DOHH2 (cell line): ENCODE measurements around the gene INPP5F.

ENCODE experiments used
- H3F3A ChIP-seq: fragments of 200-600 bp; sonication (generic), shearing (Covaris generic); 2 replicates; pipeline ENCODE4 v1.6.0; 2016; ENCODE audit warnings: antibody characterized with exemption, mild to moderate bottlenecking; ENCODE audit not compliant: control insufficient read depth, insufficient read depth
- H3K27ac ChIP-seq: fragments of 200-600 bp; sonication (generic); 2 replicates; pipeline ENCODE4 v1.5.1; 2014; ENCODE audit warnings: low read depth, mild to moderate bottlenecking, low read length, moderate library complexity
- H3K27me3 ChIP-seq: fragments of 200-600 bp; sonication (generic); 2 replicates; pipeline ENCODE4 v1.6.1; 2014; ENCODE audit warnings: mild to moderate bottlenecking, low read length, mixed read lengths; ENCODE audit not compliant: control insufficient read depth
- H3K36me3 ChIP-seq: fragments of 200-600 bp; sonication (generic); 2 replicates; pipeline ENCODE4 v1.6.1; 2014; ENCODE audit warnings: mild to moderate bottlenecking, low read length, moderate library complexity, mixed read lengths; ENCODE audit not compliant: control insufficient read depth
- H3K4me1 ChIP-seq: fragments of 200-600 bp; sonication (generic); 2 replicates; pipeline ENCODE4 v1.6.1; 2014; ENCODE audit warnings: mild to moderate bottlenecking, low read length, mixed read lengths; ENCODE audit not compliant: control insufficient read depth
- H3K4me2 ChIP-seq: fragments of 200-600 bp; sonication (generic); 2 replicates; pipeline ENCODE4 v1.6.0; 2014; ENCODE audit warnings: mild to moderate bottlenecking, low read length, moderate library complexity
- H3K4me3 ChIP-seq: fragments of 200-600 bp; sonication (generic); 2 replicates; pipeline ENCODE4 v1.5.1; 2014; ENCODE audit warnings: mild to moderate bottlenecking, low read length, mixed read lengths
- H3K79me2 ChIP-seq: fragments of 200-600 bp; sonication (generic); 2 replicates; pipeline ENCODE4 v1.6.1; 2014; ENCODE audit warnings: mild to moderate bottlenecking, low read length, mixed read lengths; ENCODE audit not compliant: control insufficient read depth
- H3K9me2 ChIP-seq: fragments of 200-600 bp; sonication (generic); replicated peaks from 2 replicates; pipeline ENCODE4 v1.6.1; 2014; ENCODE audit warnings: mild to moderate bottlenecking, low read length, mixed read lengths; ENCODE audit not compliant: control insufficient read depth
- H3K9me3 ChIP-seq: fragments of 200-600 bp; sonication (generic); 2 replicates; pipeline ENCODE4 v1.6.1; 2014; ENCODE audit warnings: antibody characterized with exemption, low read length, mixed read lengths; ENCODE audit not compliant: control insufficient read depth, insufficient read depth
- H4K20me1 ChIP-seq: fragments of 200-600 bp; sonication (generic); 2 replicates; pipeline ENCODE4 v1.6.0; 2014; ENCODE audit warnings: low read depth, mild to moderate bottlenecking, antibody characterized with exemption, low read length, moderate library complexity; ENCODE audit not compliant: control insufficient read depth, insufficient read depth
- CTCF ChIP-seq: fragments of 200-600 bp; sonication (generic); IDR thresholded peaks from one replicate; pipeline ENCODE4 v1.5.1; 2014; ENCODE audit warnings: antibody characterized with exemption, mild to moderate bottlenecking, low read depth, low read length; ENCODE audit not compliant: poor library complexity, severe bottlenecking
- EZH2phosphoT487 ChIP-seq: fragments of 200-600 bp; sonication (generic); IDR thresholded peaks from 2 replicates; pipeline ENCODE4 v1.6.1; 2017; ENCODE audit warnings: borderline replicate concordance, mild to moderate bottlenecking, antibody characterized with exemption, low read length, moderate library complexity, mixed read lengths

Gene INPP5F

GRCh38 chr10:119754085-119754484 is 28.2 kb downstream of the INPP5F start:
- Histone ChIP-seq H3K9me2 (no peaks in the 10 kb centered on the region), H4K20me1 (no peaks in the 10 kb centered on the region), H3K27me3 (no peaks in the 10 kb centered on the region), H3F3A (no peaks in the 10 kb centered on the region), H3K9me3 (no peaks in the 10 kb centered on the region), H3K4me1 (peaks cover 14% of the 10 kb centered on the region), H3K4me3 (no peak overlapping the region), H3K79me2 (no peaks in the 10 kb centered on the region), H3K4me2 (no peak overlapping the region), H3K27ac (no peak overlapping the region), H3K36me3 (no peaks in the 10 kb centered on the region)
- TF ChIP-seq EZH2phosphoT487: no peak
- TF ChIP-seq CTCF: no peak

GRCh38 chr10:119754936-119755335 is 29.1 kb downstream of the INPP5F start:
- Histone ChIP-seq H3K36me3 (no peaks in the 10 kb centered on the region), H3K4me1 (peaks cover 14% of the 10 kb centered on the region), H3F3A (no peaks in the 10 kb centered on the region), H3K9me2 (no peaks in the 10 kb centered on the region), H3K27me3 (no peaks in the 10 kb centered on the region), H4K20me1 (no peaks in the 10 kb centered on the region), H3K4me2 (no peak overlapping the region), H3K27ac (no peak overlapping the region), H3K79me2 (no peaks in the 10 kb centered on the region), H3K9me3 (no peaks in the 10 kb centered on the region), H3K4me3 (no peak overlapping the region)
- no peak for TF ChIP-seq EZH2phosphoT487
- TF ChIP-seq CTCF: no peak

- TF ChIP-seq EZH2phosphoT487 (no peak), CTCF (no peak)
- H3K79me2 ChIP-seq: no peaks in the 10 kb centered on the region
- H3K9me3 ChIP-seq: no peaks in the 10 kb centered on the region
- no peak overlapping the region for H3K4me3 ChIP-seq
- no peak overlapping the region for H3K4me2 ChIP-seq
- H3K9me2 ChIP-seq: no peaks in the 10 kb centered on the region
- no peaks in the 10 kb centered on the region for H3K27me3 ChIP-seq
- peaks cover 11% of the 10 kb centered on the region for H3K4me1 ChIP-seq
- H4K20me1 ChIP-seq: no peaks in the 10 kb centered on the region
- H3F3A ChIP-seq: no peaks in the 10 kb centered on the region
- no peaks in the 10 kb centered on the region for H3K36me3 ChIP-seq
- no peak overlapping the region for H3K27ac ChIP-seq
These were observed 29.6 kb downstream of the INPP5F start for GRCh38 chr10:119755446-119755845.
